ENCODE results near the gene BORA. TPM values are rescaled to one million over a fixed set of nuclear protein-coding genes. Genes with fewer than 3 reads are reported as not detected.

BORA gene
- total and polyA plus RNA-seq, 8 donors = 2.0 to 8.5 (median 3.4) TPM

- WGBS, 5 donors = 82 to 97% (median 88%) methylated on average over 1 of the region's 1 CpG
- Histone ChIP-seq H3K9me3 (no peaks in the 10 kb centered on the region), H3K4me3 (no peak overlapping the region), H3K4me1 (no peaks in the 10 kb centered on the region), H3K27ac (no peak overlapping the region), H3K36me3 (peaks cover 0 to 42% (median 37%) of the 10 kb centered on the region in 4 donors), H3K27me3 (no peaks in the 10 kb centered on the region)
- DNase-seq = no peak
- intact Hi-C loops (cut with DNase I; ENCODE audit: low total_unique reads) = no loop called here
- TF ChIP-seq POLR2AphosphoS5 (IDR thresholded peaks at IDR 0.05) = no peak
- no peak for TF ChIP-seq POLR2A (IDR thresholded peaks at IDR 0.05)
- TF ChIP-seq EP300 (IDR thresholded peaks at IDR 0.05) = no peak
- no peak for TF ChIP-seq CTCF (IDR thresholded peaks at IDR 0.05)
These were observed 76.6 kb downstream of the BORA start for GRCh38 chr13:72804301-72804700.

Small RNA genes lying within 50 kb of the gene (small RNA-seq; reads per million reads assigned to genes)
- gene RNU6-80P = 0 reads per million in 4 donors

Other genes starting within 250 kb of the BORA start
- 10 to 100 TPM in 1 of 5 donors, 1 to 10 TPM in 3, not detected in 1; 1.2 to 11.7 (median 6.8) TPM for gene MZT1, start 294 bp upstream of the BORA start, total RNA-seq
- gene MZT1, start 294 bp upstream of the BORA start, polyA plus RNA-seq = 10 to 100 TPM in 1 of 3 donors, 1 to 10 TPM in 2; 7.9 to 10.8 (median 8.1) TPM
- gene DIS3, start 54.0 kb downstream of the BORA start, total RNA-seq = 10 to 100 TPM in 4 of 5 donors, 1 to 10 TPM in 1; 5.2 to 37.1 (median 15.8) TPM
- gene DIS3, start 54.0 kb downstream of the BORA start, polyA plus RNA-seq = 10 to 100 TPM in 1 of 3 donors, 1 to 10 TPM in 2; 5.7 to 11.0 (median 6.8) TPM
- 10 to 100 TPM in 4 of 5 donors, 1 to 10 TPM in 1; 6.1 to 67.6 (median 37.9) TPM for gene PIBF1, start 54.2 kb downstream of the BORA start, total RNA-seq
- gene PIBF1, start 54.2 kb downstream of the BORA start, polyA plus RNA-seq = 10 to 100 TPM in 1 of 3 donors, 1 to 10 TPM in 2; 8.1 to 13.6 (median 9.2) TPM